ENCODE results near the gene SYNRG.

GRCh38 chr17:37551788-37552187 lies 57.4 kb downstream of the SYNRG start:
- no peak for TF ChIP-seq CTCF (conservative IDR thresholded peaks at IDR 0.05 in 1 of 2, IDR thresholded peaks at IDR 0.05 in 1 of 2; ENCODE audit: low read depth in 1 of 2, low read length in 2 of 2)
- TF ChIP-seq EZH2 (IDR thresholded peaks at IDR 0.05; ENCODE audit: low read length, missing control alignments): no peak

Measured in fibroblast of lung (primary cell).